ELR (cell line): ENCODE results near the gene F2.
"Not testable (repeated sequence)": the region's sequence is repeated elsewhere in the genome, so short reads cannot be mapped to it uniquely, and the experiment has no call there.

ENCODE experiments used
- DNase-seq: peaks from one replicate; pipeline ENCODE4 v3.0.0-alpha.2; 2015; ENCODE audit warnings: low read depth

Gene F2

GRCh38 chr11:46719048-46719542, at the start of gene F2:
F2 (plus strand) TSS chr11:46719213; CDS start chr11:46719236, 23 bp downstream.
- no peak for DNase-seq

- peak; percentile 24 for DNase-seq
Measured at GRCh38 chr11:46669711-46670139, 49.3 kb upstream of the F2 start.

- DNase-seq = not testable (repeated sequence)
Measured at GRCh38 chr11:46670521-46670920, 48.5 kb upstream of the F2 start.

- no peak for DNase-seq
Measured at GRCh38 chr11:46671958-46672315, 47.1 kb upstream of the F2 start.

- DNase-seq = no peak
Measured at GRCh38 chr11:46672381-46672839, 46.6 kb upstream of the F2 start.

- no peak for DNase-seq
Measured at GRCh38 chr11:46673713-46674462, 45.1 kb upstream of the F2 start.

GRCh38 chr11:46674463-46675287, 44.3 kb upstream of the F2 start:
- DNase-seq = no peak

GRCh38 chr11:46675288-46675851, 43.6 kb upstream of the F2 start:
- DNase-seq = peak; percentile 65

GRCh38 chr11:46675949-46676348, 43.1 kb upstream of the F2 start:
- no peak for DNase-seq

- DNase-seq = no peak
Measured at GRCh38 chr11:46676436-46677158, 42.4 kb upstream of the F2 start.

- no peak for DNase-seq
Measured at GRCh38 chr11:46677169-46677568, 41.8 kb upstream of the F2 start.

GRCh38 chr11:46677991-46678740, 40.8 kb upstream of the F2 start:
- peak; percentile 24 for DNase-seq

GRCh38 chr11:46678741-46679130, 40.3 kb upstream of the F2 start:
- no peak for DNase-seq

- DNase-seq = no peak
Measured at GRCh38 chr11:46679241-46680163, 39.5 kb upstream of the F2 start.

- no peak for DNase-seq
Measured at GRCh38 chr11:46680164-46680760, 38.8 kb upstream of the F2 start.

- DNase-seq = no peak
Measured at GRCh38 chr11:46680815-46681214, 38.2 kb upstream of the F2 start.

GRCh38 chr11:46681814-46682213, 37.2 kb upstream of the F2 start:
- no peak for DNase-seq

- peak; percentile 21 for DNase-seq
Measured at GRCh38 chr11:46682773-46683752, 36.0 kb upstream of the F2 start.

GRCh38 chr11:46684367-46684766, 34.6 kb upstream of the F2 start:
- DNase-seq = no peak
